Central memory CD8-positive, alpha-beta T cell (primary cell): ENCODE measurements around the gene NFIC.

Experiments used
- ATAC-seq: fragments of 150-1000 bp; cut with Tn5 transposase; replicated peaks from 2 replicates; pipeline ENCODE4 v1.10.0; 2022; ENCODE audit warnings: mild to moderate bottlenecking, moderate FRiP score, moderate number of reproducible peaks; ENCODE audit not compliant: poor library complexity, severe bottlenecking; ENCODE audit errors: extremely low read depth
- DNase-seq, 2 donors: peaks; one replicate each; pipeline ENCODE4 v3.0.0; 2021; ENCODE audit warnings: low spot score in 2 of 2
- H3K27ac Mint-ChIP-seq: one replicate; pipeline ENCODE4 v1.8.0; 2022; ENCODE audit warnings: low read depth, mild to moderate bottlenecking, moderate library complexity, mixed read lengths
- H3K27me3 Mint-ChIP-seq: one replicate; pipeline ENCODE4 v1.8.0; 2022; ENCODE audit warnings: mixed read lengths
- H3K36me3 Mint-ChIP-seq: one replicate; pipeline ENCODE4 v1.8.0; 2022; ENCODE audit warnings: mild to moderate bottlenecking, moderate library complexity, mixed read lengths; ENCODE audit not compliant: insufficient read depth
- H3K4me1 Mint-ChIP-seq: one replicate; pipeline ENCODE4 v1.8.0; 2022; ENCODE audit warnings: mixed read lengths
- H3K4me3 Mint-ChIP-seq: one replicate; pipeline ENCODE4 v1.8.0; 2022; ENCODE audit warnings: mild to moderate bottlenecking, moderate library complexity, mixed read lengths
- H3K9me3 Mint-ChIP-seq: one replicate; pipeline ENCODE4 v1.8.0; 2022; ENCODE audit warnings: mixed read lengths

Gene NFIC

GRCh38 chr19:3357992-3358688, 8.2 kb upstream of the NFIC start:
- Mint-ChIP-seq H3K9me3 (no peaks in the 10 kb centered on the region), H3K4me1 (peaks cover 35% of the 10 kb centered on the region), H3K27ac (peak overlapping the region; percentile 89), H3K36me3 (peaks cover 25% of the 10 kb centered on the region), H3K4me3 (peak overlapping the region; percentile 91), H3K27me3 (no peaks in the 10 kb centered on the region)
- ATAC-seq = peak; percentile 59
- peak; percentile 29 to 52 for DNase-seq

GRCh38 chr19:3358689-3359014, 7.7 kb upstream of the NFIC start:
- peak overlapping the region; percentile 91 for H3K4me3 Mint-ChIP-seq
- H3K9me3 Mint-ChIP-seq = no peaks in the 10 kb centered on the region
- H3K36me3 Mint-ChIP-seq = peaks cover 28% of the 10 kb centered on the region
- DNase-seq = no peak
- no peaks in the 10 kb centered on the region for H3K27me3 Mint-ChIP-seq
- peaks cover 35% of the 10 kb centered on the region for H3K4me1 Mint-ChIP-seq
- no peak for ATAC-seq
- peak overlapping the region; percentile 89 for H3K27ac Mint-ChIP-seq

- Mint-ChIP-seq H3K4me1 (peaks cover 35% of the 10 kb centered on the region), H3K36me3 (peaks cover 28% of the 10 kb centered on the region), H3K27ac (peak overlapping the region; percentile 89), H3K4me3 (peak overlapping the region; percentile 91), H3K27me3 (no peaks in the 10 kb centered on the region), H3K9me3 (no peaks in the 10 kb centered on the region)
- ATAC-seq = peak; percentile 37
- DNase-seq = peak; percentile 37 to 55
These were observed 7.1 kb upstream of the NFIC start for GRCh38 chr19:3359015-3359918.

- DNase-seq = no peak
- H3K27me3 Mint-ChIP-seq = no peaks in the 10 kb centered on the region
- peaks cover 28% of the 10 kb centered on the region for H3K36me3 Mint-ChIP-seq
- H3K9me3 Mint-ChIP-seq = no peaks in the 10 kb centered on the region
- peaks cover 36% of the 10 kb centered on the region for H3K4me1 Mint-ChIP-seq
- H3K4me3 Mint-ChIP-seq = peak overlapping the region; percentile 91
- peak overlapping the region; percentile 84 for H3K27ac Mint-ChIP-seq
- no peak for ATAC-seq
These were observed 6.4 kb upstream of the NFIC start for GRCh38 chr19:3359919-3360420.

GRCh38 chr19:3360421-3361383, 5.7 kb upstream of the NFIC start:
- Mint-ChIP-seq H3K27ac (peak overlapping the region; percentile 84), H3K4me3 (peak overlapping the region; percentile 85), H3K27me3 (no peaks in the 10 kb centered on the region), H3K36me3 (peaks cover 30% of the 10 kb centered on the region), H3K9me3 (no peaks in the 10 kb centered on the region), H3K4me1 (peaks cover 43% of the 10 kb centered on the region)
- ATAC-seq (peak; percentile 20), DNase-seq (peak; percentile 32 to 55)

- H3K4me3 Mint-ChIP-seq = peak overlapping the region; percentile 85
- H3K4me1 Mint-ChIP-seq = peaks cover 43% of the 10 kb centered on the region
- H3K27ac Mint-ChIP-seq = peak overlapping the region; percentile 4
- no peaks in the 10 kb centered on the region for H3K9me3 Mint-ChIP-seq
- DNase-seq (no peak), ATAC-seq (no peak)
- H3K27me3 Mint-ChIP-seq = no peaks in the 10 kb centered on the region
- H3K36me3 Mint-ChIP-seq = peaks cover 30% of the 10 kb centered on the region
These were observed 4.8 kb upstream of the NFIC start for GRCh38 chr19:3361384-3362216.

GRCh38 chr19:3362217-3362906, 4.0 kb upstream of the NFIC start:
- Mint-ChIP-seq H3K9me3 (no peaks in the 10 kb centered on the region), H3K36me3 (peaks cover 27% of the 10 kb centered on the region), H3K4me1 (peaks cover 37% of the 10 kb centered on the region), H3K4me3 (peak overlapping the region; percentile 12), H3K27me3 (no peaks in the 10 kb centered on the region), H3K27ac (peak overlapping the region; percentile 4)
- DNase-seq (no peak), ATAC-seq (no peak)

- Mint-ChIP-seq H3K27ac (no peak overlapping the region), H3K4me1 (peaks cover 27% of the 10 kb centered on the region), H3K4me3 (no peak overlapping the region)
These were observed 2.4 kb upstream of the NFIC start for GRCh38 chr19:3363841-3364500.

GRCh38 chr19:3364501-3364858, 1.9 kb upstream of the NFIC start:
- no peaks in the 10 kb centered on the region for H3K9me3 Mint-ChIP-seq
- H3K4me1 Mint-ChIP-seq = peaks cover 31% of the 10 kb centered on the region

More at GRCh38 chr19:3363841-3364500, 2.4 kb upstream of the NFIC start:
- ATAC-seq = no peak
- Mint-ChIP-seq H3K9me3 (no peaks in the 10 kb centered on the region), H3K36me3 (peaks cover 17% of the 10 kb centered on the region), H3K27me3 (no peaks in the 10 kb centered on the region)
- DNase-seq = no peak

GRCh38 chr19:3365093-3365835, 1.1 kb upstream of the NFIC start:
- Mint-ChIP-seq H3K27ac (no peak overlapping the region), H3K36me3 (peaks cover 17% of the 10 kb centered on the region), H3K4me1 (peaks cover 38% of the 10 kb centered on the region), H3K27me3 (no peaks in the 10 kb centered on the region), H3K4me3 (peak overlapping the region; percentile 72), H3K9me3 (no peaks in the 10 kb centered on the region)
- ATAC-seq (no peak), DNase-seq (no peak)

More at GRCh38 chr19:3364501-3364858, 1.9 kb upstream of the NFIC start:
- ATAC-seq (no peak), DNase-seq (no peak)
- Mint-ChIP-seq H3K27me3 (no peaks in the 10 kb centered on the region), H3K36me3 (peaks cover 16% of the 10 kb centered on the region), H3K27ac (no peak overlapping the region), H3K4me3 (no peak overlapping the region)
